Prostate gland (tissue), 2 donors: ENCODE measurements around the gene GYS1.
"Not testable (repeated sequence)": the region's sequence is repeated elsewhere in the genome, so short reads cannot be mapped to it uniquely, and the experiment has no call there.

Experiments used
- POLR2AphosphoS5 ChIP-seq: sonication (generic); formaldehyde crosslinking; IDR thresholded peaks from one replicate; pipeline ENCODE4 v1.6.1; 2017; ENCODE audit warnings: antibody characterized with exemption
- TF ChIP-seq, protein P1 (sequence below), 4 experiments: fragments of 200-600 bp in 2 of 4; fragments of 450-650 bp in 2 of 4; sonication (generic) in 2 of 4; IDR thresholded peaks; 1 replicate in 3 of 4; 2 replicates in 1 of 4; pipeline ENCODE4 v1.5.1; 2016 to 2019; ENCODE audit warnings: antibody characterized with exemption in 4 of 4, mild to moderate bottlenecking in 2 of 4, moderate library complexity in 2 of 4

DNA sequence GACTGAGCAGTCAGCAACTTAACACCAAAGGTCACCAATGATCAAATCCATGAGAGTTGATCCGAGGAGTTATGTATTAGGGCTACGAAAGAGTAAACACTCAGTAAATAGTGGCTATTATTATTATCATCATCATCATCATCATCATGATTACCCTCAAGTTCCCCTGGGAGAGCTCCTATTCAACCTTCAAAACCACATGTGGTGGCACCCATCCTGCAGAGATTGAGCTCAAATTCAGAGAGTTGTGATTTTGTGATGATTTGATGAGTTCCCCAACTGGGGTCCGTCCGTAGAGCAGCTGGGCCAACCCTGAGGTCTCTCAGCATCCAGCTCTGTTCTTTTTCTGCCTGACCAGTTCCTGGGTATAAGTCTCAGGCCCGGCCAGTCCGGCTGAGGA lies 32.0 kb upstream of the GYS1 start:
- TF ChIP-seq POLR2AphosphoS5 = not testable (repeated sequence)
- TF ChIP-seq, protein P1, sequence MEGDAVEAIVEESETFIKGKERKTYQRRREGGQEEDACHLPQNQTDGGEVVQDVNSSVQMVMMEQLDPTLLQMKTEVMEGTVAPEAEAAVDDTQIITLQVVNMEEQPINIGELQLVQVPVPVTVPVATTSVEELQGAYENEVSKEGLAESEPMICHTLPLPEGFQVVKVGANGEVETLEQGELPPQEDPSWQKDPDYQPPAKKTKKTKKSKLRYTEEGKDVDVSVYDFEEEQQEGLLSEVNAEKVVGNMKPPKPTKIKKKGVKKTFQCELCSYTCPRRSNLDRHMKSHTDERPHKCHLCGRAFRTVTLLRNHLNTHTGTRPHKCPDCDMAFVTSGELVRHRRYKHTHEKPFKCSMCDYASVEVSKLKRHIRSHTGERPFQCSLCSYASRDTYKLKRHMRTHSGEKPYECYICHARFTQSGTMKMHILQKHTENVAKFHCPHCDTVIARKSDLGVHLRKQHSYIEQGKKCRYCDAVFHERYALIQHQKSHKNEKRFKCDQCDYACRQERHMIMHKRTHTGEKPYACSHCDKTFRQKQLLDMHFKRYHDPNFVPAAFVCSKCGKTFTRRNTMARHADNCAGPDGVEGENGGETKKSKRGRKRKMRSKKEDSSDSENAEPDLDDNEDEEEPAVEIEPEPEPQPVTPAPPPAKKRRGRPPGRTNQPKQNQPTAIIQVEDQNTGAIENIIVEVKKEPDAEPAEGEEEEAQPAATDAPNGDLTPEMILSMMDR (IDR thresholded peaks at IDR 0.05) = not testable (repeated sequence)
